GM19467 (cell line): ENCODE results near the gene TULP4.

Experiments
- ATAC-seq: cut with Tn5 transposase; IDR thresholded peaks from one replicate; pipeline ENCODE4 v1.9.1; 2021; ENCODE audit warnings: mild to moderate bottlenecking, moderate library complexity; ENCODE audit not compliant: unreplicated experiment

The TULP4 gene

DNA sequence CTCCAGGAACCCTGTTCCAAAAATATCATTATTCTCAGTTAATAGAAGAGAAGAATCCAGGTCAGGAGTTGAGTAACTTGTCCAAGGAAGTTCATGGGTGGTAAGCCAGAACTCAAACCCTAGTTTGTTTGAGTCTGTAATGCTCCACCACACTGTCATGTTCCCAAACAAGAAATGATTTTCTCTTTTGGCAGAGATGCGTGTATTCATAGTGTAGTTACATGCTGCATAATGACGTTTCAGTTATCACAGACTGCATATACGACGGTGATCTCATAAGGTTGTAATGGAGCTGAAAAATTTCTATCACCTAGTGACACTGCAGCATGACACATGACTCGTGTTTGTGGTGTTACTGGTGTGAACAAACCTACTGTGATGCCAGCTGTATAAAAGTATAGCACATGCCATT lies 102.6 kb downstream of the TULP4 start:
- ATAC-seq, result no peak

DNA sequence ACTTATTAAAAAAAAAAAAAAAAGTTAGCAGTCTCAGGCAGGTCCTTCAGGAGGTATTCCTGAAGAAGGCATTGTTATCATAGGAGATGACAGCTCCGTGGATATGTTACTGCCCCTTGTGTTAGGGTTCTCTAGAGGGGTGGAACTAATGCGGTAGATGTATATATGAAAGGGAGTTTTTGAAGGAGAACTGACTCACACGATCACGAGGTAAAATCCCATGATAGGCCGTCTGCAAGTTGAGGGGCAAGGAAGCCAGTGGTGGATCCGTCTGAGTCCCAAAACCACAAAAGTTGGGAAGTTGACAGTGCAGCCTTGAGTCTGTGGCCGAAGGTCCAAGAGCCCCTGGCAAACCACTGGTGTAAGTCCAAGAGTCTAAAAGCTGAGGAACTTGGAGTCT lies 103.4 kb downstream of the TULP4 start:
- no peak for ATAC-seq

DNA sequence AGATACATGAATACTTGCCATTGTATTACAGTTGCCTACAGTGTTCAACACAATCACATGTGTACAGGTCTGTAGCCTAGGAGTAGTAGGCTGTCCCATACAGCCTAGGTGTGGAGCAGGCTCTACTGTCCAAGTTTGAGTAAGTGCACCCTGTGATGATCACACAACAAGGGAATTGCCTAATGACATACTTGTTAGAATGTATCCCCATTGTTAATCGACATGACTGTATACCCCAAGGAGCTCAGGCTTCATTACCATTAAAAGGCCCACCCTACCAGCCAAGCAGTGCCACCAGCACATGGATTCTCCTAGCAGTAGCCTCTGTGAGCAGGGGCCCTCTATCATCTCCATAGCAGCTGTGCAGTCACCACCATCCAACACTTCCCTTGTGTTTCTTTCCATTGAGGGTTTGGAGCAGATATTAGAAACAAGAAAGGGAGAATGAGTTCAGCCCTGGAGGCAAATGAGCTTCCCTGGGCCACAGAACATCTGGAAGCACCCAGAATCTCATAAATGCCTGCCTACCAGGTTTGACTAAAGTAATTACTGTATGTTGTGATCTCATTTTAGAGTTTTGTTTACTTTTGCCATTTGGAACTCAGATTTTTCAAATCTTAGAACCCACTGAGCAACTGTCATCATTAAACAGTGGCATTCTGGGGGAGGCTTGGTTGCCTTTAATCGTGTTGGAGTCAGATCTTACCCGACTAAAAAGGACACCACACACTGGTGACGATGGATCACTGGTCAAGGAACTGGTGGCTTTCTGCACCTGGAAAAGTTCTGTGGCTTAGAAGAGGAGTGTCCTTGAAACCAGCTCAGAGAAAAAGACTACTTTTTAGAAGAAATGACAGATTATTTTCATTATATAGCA lies 104.9 kb downstream of the TULP4 start:
- ATAC-seq, result no peak

DNA sequence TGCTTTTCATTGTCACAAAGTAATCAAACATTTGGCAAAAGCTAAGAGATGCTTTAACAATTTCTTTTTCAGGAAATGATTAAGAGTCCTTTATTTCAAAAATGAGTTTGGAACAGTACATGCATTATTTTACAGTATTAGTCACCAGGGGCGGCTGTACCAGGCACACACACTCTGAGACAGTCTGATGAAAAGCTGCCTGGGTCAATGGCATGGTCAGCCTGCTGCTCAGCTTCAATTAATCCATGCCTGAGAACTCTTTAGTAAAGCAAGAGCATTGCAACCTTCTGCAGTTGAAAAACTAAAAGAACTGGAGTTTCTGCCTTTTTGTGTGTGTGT lies 105.5 kb downstream of the TULP4 start:
- no peak for ATAC-seq

DNA sequence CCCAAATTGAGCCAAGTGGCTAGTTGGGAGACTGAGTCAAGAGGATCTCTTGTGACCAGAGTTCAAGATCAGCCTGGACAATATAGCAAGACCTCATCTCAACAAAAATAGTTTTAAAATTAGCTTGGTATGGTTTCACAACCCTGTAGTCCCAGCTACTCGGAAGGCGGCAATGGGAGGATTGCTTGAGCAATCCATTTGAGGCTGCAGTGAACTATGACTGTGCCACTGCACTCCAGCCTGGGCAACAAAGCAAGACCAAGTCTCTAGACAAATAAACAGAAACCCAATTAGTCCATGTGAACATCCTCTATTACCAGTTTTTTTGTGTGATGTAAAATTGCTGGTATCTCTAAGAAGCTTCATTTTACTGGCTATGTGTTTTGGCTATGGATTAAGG lies 106.2 kb downstream of the TULP4 start:
- ATAC-seq, result no peak

DNA sequence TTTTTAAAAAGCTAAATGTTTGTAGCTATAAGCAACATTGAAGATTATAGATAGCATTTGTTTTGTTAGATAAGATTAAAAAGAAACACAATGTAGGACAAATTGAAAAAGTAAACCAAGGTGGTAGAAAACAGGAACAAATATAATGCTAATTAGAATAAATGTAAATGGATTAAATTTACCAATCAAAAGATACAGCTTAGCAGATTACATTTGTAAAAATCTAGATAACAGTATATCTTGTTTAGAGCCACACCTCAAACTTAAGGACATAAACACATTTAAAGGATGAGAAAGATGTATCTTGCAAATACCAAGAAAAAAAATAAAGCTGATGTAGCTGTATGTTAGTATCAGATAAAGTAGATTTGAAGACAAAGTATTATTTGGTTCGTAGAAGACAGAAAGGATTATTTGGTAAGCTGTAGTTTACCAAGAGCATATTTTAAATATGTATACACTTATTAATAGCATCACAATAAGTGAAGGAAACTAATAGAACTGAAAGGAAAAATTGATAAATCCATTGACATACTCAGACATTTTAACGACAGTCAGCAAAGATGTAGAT lies 107.2 kb downstream of the TULP4 start:
- ATAC-seq, result no peak

DNA sequence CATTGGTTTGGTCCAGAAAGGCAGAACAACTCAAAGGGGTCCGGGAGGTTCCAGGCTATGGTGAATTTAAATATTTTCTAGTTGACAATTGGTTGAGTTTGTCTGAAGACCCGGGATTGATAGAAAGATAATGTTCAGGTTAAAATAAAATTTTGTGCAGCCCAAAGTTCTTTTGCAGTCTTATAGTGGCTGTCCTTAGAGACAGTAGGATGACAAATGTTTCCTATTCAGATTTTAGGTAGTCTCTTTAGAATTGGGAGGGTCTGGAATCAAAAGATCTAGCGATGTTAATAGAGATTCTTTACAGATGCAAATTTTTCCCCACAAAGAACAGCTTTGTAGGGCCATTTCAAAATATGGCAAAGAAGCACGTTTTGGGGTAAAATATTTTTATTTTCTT lies 109.1 kb downstream of the TULP4 start:
- no peak for ATAC-seq

DNA sequence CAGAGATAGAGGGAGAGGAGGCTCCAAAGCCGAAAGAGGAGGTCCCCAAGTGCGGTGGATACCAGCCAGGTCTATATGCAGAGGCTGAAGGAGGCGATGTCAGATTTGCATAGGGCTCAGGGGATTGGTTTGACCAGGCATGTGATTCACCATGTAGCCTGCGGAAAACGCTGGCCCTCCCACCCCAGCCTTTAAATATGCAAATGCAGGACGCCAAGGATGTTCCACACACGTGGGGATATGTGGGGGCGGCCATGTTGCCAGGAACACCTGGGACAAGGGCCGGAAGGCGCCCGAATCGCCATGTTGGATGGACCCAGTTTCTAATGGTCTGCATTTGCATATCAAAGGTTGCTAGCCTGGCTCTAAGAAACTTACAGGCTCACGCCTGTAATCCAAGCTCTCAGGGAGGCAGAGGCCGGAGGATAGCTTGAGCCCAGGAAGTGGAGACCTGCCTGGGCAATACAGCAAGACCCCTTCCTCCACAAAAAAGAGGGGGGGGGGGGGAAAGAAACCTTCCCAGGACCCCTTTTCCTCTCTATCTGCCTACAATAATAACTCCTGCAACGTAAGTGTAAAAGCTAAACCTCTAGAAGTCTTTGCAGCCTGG lies 110.5 kb downstream of the TULP4 start:
- no peak for ATAC-seq

DNA sequence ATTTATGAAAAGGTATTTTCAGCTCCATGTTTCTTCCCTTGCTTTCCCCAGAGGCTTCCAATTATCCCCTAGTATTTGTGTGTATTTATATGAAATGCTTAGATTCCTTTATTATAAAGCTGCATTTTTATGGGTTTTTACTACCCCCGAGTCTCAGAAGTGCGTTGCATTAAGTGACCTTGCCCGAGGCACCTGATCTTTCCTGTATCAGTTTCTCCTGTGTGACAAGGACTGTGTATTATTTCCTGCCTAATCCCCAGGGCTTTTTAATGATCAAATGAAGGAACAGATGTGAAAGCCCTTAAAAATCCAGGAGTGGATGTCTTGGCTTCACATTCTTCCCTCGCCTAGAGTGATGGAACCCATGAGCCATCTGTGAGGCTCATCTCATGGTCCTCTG lies 118.8 kb downstream of the TULP4 start:
- ATAC-seq, result no peak

DNA sequence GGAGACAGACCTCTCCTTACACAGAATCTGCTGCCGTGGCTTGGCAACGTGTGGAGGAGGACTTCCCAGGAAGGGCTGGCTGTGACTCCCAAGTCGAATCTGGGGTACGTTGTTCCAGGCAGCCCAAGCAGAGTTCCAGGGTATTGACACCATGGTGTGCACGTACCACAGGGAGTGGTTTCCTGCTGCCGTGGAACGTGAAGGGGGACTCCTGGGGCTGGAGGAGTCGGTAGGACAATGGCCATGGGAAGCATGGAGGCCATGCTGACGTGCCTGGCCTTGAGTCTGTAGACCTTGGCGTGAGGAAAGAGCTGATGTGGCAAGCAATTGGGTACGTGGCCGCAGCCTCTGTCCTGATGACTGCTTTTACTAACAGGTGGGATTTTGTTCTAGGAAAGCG lies 119.3 kb downstream of the TULP4 start:
- no peak for ATAC-seq

DNA sequence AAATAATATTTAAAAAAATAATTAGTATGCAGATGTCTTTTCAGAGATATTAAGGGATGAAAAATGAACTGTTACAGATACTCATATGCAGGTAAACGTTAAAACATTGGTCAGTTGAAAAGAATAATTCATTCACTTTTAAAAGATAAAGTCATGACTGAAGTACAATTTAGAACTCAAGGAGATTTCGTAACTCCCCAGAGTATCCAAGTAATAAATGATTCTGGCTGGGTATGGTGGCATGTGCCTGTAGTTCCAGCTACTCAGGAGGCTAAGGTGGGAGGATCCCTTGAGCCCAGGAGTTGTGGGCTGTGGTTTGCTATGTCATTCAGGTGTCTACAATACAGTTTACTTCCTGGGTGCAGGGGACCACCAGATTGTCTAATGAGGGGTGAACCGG lies 125.3 kb downstream of the TULP4 start:
- ATAC-seq, result no peak

DNA sequence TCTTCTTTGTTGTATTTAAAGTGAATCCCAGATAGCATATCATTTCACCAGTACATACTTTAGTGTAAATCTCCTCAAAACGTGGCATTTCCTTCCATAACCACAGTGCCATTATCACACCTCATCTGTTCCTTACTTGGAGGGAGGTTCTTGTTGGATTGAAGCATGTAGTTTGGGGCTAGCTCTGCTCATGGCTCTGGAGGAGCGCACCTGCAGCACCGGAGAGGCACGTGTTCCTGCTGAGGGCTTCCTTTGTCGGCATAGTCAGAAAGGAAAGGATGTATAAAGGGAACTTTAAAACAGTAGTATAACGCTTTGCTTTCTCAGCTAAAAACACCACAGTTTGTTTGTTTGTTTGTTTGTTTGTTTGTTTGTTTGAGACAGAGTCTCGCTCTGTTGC lies 126.0 kb downstream of the TULP4 start:
- ATAC-seq, result no peak

DNA sequence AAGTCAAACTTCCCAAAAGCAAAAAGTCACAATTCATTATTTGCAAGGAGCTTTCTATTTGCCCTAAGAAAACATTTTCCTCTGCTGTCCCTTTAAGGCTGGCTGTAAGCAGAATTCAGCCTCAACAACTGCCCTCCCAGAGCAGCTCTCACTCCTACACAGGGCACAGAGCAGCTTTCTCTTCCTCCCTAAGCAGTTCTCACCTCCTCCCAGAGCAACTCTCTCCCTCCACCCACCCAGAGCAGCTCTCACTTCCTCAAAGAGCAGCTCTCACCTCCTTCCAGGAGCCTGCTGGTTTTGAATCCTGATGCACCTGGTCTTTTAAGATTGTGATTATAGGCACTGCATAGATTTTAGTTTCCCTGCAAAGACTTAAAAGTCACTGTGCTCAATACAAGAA lies 127.0 kb downstream of the TULP4 start:
- peak; percentile 98 for ATAC-seq

DNA sequence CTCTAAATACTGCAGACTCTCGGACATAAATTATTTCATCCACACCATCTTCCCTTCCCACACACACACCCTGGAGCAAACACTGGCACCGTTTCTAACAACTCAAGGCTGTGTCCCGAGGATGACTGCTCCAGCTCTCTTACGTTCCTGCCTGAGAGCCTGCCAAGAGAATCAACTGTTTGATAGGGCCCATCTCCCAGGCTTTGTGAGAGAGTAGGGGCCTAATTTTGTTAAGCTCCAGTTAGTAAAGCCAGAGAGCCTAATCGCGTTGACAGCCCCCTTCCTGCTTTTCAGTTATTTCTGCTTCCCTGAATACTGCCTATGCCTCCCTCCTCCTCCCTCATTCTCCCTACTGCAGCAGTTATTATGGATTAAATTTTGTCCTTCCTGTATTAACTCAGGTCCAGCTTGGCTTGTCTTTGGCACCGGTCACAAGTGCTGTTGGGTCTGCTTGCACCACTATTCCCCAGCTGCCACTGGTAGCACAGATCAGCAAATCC lies 129.5 kb downstream of the TULP4 start:
- ATAC-seq, result no peak

DNA sequence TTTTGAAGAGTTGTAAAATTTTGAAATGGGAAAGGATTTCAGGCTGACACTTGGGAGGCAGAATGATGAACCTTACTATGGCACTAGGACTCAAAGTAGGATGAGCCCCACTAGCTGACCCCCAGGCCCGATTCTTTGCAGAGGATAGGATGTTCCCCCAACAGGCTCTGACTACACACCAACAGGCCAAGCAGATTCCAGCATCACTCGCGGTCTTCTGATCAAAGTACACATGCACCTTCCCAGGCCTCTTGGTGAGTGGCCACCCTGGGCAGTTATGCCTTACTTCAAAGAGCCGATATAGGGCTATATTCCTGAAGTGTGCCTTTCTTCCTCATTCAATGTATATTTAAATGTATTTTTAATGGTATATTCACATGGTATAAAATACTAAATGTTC lies 130.0 kb downstream of the TULP4 start:
- ATAC-seq, result no peak

DNA sequence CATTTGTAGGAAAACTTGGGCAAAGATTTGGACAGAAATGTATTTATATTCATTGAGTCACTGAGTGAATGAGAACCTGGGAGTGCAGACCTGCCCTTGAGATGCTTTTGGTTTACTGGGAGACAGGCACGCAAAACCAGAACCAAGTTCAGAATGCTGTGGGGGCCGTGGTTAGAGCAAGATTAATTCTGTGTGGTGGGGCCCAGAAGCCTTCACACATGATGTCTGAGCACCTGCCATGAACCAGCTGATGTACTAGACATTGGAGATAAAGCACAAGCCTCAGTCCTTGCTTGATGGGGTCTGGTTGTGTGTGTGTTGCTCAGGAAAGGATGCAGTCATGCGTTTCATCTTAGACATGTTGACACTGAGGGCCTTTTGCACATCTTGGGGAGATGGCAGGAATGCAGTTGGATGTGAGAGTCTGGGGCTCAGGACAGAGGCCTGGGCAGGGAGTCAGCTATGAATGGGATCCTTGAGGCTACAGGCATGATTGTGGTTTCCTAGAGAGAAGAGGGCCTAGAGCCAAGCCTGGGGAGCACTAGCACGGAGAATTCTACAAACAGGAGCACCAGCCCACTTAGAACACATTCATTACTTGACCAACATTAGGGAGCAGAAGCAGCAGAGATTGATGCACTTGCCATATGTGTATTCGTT lies 133.3 kb downstream of the TULP4 start:
- ATAC-seq, result no peak

DNA sequence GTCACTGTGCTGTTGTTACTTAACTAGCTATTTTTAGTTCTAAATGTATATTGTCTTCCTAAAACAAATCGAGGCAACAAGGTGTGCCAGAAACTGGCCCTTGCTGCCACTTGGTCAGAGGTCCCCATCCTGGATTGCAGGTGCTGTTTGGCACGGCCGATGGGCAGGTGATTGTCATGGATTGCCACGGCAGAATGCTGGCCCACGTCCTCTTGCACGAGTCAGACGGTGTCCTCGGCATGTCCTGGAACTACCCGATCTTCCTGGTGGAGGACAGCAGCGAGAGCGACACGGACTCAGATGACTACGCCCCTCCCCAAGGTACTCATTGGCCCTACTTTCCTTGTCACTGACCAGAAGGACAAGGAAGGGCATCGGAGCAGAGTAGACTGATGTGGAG lies 136.6 kb downstream of the TULP4 start:
- ATAC-seq, result no peak

DNA sequence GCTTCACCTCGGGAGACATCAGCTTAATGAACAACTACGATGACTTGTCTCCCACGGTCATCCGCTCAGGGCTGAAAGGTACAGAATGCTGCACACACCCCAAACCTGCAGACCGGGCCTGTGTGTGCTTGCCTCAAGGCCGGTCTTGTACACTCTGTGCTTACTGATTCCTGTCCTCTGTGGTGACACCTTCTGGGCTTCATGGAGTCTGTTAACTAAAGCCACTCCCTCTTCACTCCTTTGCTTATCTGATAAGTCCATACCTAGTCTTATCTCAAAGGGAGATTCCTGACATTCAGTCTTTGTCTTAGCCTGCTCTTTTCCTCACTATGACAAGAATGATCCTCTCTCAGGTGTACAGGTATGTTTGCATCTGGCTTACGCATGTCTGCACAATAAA lies 139.9 kb downstream of the TULP4 start:
- no peak for ATAC-seq

DNA sequence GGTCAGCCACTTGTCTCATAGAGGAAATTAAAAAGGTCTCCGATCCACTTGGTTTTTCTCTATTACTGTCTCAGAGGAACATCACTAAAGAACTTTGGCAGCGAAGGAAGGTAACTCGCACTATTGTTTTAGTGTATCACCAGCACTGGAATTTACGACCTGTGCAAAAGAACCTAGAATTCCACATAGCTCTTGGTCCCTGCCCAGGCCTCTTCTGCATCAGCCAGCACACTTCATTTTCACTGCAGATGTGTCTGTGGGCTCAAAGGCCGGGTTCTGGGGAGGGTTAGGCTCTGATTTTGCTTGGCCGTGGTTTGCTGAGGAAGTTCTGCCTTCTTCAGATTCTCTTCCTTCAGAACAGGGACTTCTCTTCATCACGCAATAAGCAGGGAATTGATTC lies 144.9 kb downstream of the TULP4 start:
- ATAC-seq, result no peak

DNA sequence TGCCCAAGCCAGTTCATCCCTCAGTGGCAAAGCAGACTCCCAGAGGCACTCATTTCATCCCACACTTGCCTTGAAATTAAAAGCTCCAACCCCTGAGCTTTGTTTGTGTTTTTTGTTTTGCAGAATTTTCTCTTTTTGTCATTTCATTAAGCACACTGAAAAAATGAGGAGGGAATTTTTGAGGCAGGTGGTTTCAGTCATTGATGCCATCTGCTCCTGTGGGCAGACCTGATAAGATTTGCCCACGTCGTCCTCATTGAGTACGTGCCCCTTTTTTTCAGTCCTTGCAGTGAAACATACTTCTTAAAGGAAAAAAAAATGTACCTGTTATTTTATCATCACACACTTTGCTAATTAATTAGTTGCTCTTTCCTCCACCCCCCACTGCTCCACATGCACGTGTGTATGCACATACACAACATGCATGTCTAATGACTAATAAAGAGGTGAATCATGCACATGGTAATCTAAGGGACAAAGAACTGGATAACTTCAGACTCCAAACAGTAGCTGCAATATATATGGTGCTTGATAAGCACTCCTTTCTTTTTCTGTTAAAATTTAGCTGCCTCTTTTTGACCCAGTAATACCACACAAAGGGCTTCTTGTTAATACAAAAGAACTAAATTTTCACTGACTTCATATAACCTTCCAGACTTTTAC lies 145.5 kb downstream of the TULP4 start:
- ATAC-seq, result no peak

DNA sequence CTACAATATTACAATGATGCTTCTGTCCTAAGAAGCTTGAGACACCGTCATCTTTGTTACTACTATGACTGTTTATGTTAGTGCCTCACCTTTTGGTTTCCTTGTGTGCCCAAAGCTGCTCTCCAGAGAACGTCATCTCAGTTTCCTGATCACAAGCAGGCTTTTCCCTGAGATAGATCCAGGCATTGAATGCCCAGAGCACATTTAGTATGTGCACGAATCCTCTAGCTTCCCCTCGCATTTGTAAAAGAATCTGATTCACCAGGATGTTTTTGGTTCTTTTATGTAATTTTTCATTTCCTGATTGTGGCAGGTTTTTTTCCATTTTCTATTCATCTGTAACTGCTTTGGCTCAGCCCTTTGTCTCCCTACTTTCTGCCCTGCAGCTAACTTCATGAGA lies 147.5 kb downstream of the TULP4 start:
- ATAC-seq, result no peak
